Lower lobe of right lung (tissue), 2 donors: ENCODE data around the gene CPNE7. TPM values are rescaled to one million over a fixed set of nuclear protein-coding genes. Genes with fewer than 3 reads are reported as not detected.

Source experiments
- ATAC-seq, 2 donors: fragments of 200-7000 bp; cut with Tn5 transposase; one replicate each; pipeline ENCODE4 v1.9.1; 2020 to 2022; ENCODE audit warnings: mild to moderate bottlenecking in 2 of 2, moderate library complexity in 2 of 2
- DNase-seq: peaks from one replicate; pipeline ENCODE4 v3.0.0-alpha.2; 2020
- H3K27ac ChIP-seq: fragments of 200-600 bp; one replicate; pipeline ENCODE4 v1.8.0; 2022
- H3K27me3 ChIP-seq: fragments of 200-600 bp; one replicate; pipeline ENCODE4 v1.8.0; 2022; ENCODE audit warnings: low read depth
- H3K36me3 ChIP-seq: fragments of 200-600 bp; one replicate; pipeline ENCODE4 v1.8.0; 2022; ENCODE audit warnings: mild to moderate bottlenecking
- H3K4me1 ChIP-seq: fragments of 200-600 bp; one replicate; pipeline ENCODE4 v1.8.0; 2022
- H3K4me3 ChIP-seq: fragments of 200-600 bp; one replicate; pipeline ENCODE4 v1.8.0; 2022; ENCODE audit warnings: mild to moderate bottlenecking
- H3K9me3 ChIP-seq: fragments of 200-600 bp; one replicate; pipeline ENCODE4 v1.8.0; 2022
- CTCF ChIP-seq: fragments of 200-600 bp; IDR thresholded peaks from one replicate; pipeline ENCODE4 v1.8.0; 2022; ENCODE audit warnings: antibody characterized with exemption, mild to moderate bottlenecking
- intact Hi-C: fragments of 100-400 bp; cut with DNase I; formaldehyde crosslinking; loops from one replicate; pipeline ENCODE4 v1.11.0; 2022
- total RNA-seq: library from RNA; stranded (reverse); fragmentation: NEBNext Ultra II Directional; extraction: Animal tissue kit (Norgen Biotek cat#: 25700); gene quantifications from one replicate; pipeline ENCODE4 v1.2.1, GENCODE V29; 2021
- donor health status: DM: no; HTN: yes; CAD: no; lungs with severe emphysema.

The CPNE7 gene
- total RNA-seq, 1 donor from 2014 or later, result 0.35 TPM

- DNase-seq (no peak), ATAC-seq (no peak)
- peaks cover 7% of the 10 kb centered on the region for H3K4me1 ChIP-seq
- intact Hi-C loops, result no loop called here
- no peaks in the 10 kb centered on the region for H3K27me3 ChIP-seq
- no peak for TF ChIP-seq CTCF
- no peaks in the 10 kb centered on the region for H3K9me3 ChIP-seq
- H3K27ac ChIP-seq, result no peak overlapping the region
- no peak overlapping the region for H3K4me3 ChIP-seq
- peaks cover 77% of the 10 kb centered on the region for H3K36me3 ChIP-seq
Measured at GRCh38 chr16:89554343-89554742, 21.2 kb upstream of the CPNE7 start.

- ATAC-seq (no peak), DNase-seq (no peak)
- Histone ChIP-seq H3K27ac (no peak overlapping the region), H3K27me3 (no peaks in the 10 kb centered on the region), H3K36me3 (peaks cover 67% of the 10 kb centered on the region), H3K9me3 (no peaks in the 10 kb centered on the region), H3K4me1 (peaks cover 13% of the 10 kb centered on the region), H3K4me3 (no peak overlapping the region)
- intact Hi-C loops, result no loop called here
- TF ChIP-seq CTCF, result no peak
Measured at GRCh38 chr16:89555265-89555664, 20.3 kb upstream of the CPNE7 start.

- no peak for TF ChIP-seq CTCF
- intact Hi-C loops, result no loop called here
- no peak for DNase-seq
- peaks cover 13% of the 10 kb centered on the region for H3K4me1 ChIP-seq
- no peak overlapping the region for H3K27ac ChIP-seq
- H3K4me3 ChIP-seq, result no peak overlapping the region
- no peaks in the 10 kb centered on the region for H3K27me3 ChIP-seq
- no peaks in the 10 kb centered on the region for H3K9me3 ChIP-seq
- no peak for ATAC-seq
- H3K36me3 ChIP-seq, result peaks cover 63% of the 10 kb centered on the region
Measured at GRCh38 chr16:89555780-89556179, 19.8 kb upstream of the CPNE7 start.

GRCh38 chr16:89556750-89557689 lies 18.5 kb upstream of the CPNE7 start:
- intact Hi-C loops, result no loop called here
- Histone ChIP-seq H3K4me1 (peaks cover 22% of the 10 kb centered on the region), H3K27ac (no peak overlapping the region), H3K9me3 (no peaks in the 10 kb centered on the region), H3K4me3 (no peak overlapping the region), H3K36me3 (peaks cover 59% of the 10 kb centered on the region), H3K27me3 (no peaks in the 10 kb centered on the region)
- ATAC-seq, result peak in 1 of 2 donors; percentile 51
- peak; percentile 83 for TF ChIP-seq CTCF
- peak; percentile 88 for DNase-seq

- Histone ChIP-seq H3K36me3 (peaks cover 59% of the 10 kb centered on the region), H3K27me3 (no peaks in the 10 kb centered on the region), H3K27ac (no peak overlapping the region), H3K4me3 (no peak overlapping the region), H3K9me3 (no peaks in the 10 kb centered on the region), H3K4me1 (peaks cover 30% of the 10 kb centered on the region)
- ATAC-seq, result no peak
- no peak for TF ChIP-seq CTCF
- no peak for DNase-seq
- intact Hi-C loops, result no loop called here
Measured at GRCh38 chr16:89557690-89558490, 17.7 kb upstream of the CPNE7 start.
